NB4 (cell line): Measurements from ENCODE around the gene KIF16B.

Experiments
- CTCF ChIP-seq: IDR thresholded peaks from one replicate; pipeline ENCODE4 v1.5.1; 2012; ENCODE audit warnings: low read depth, low read length
- MAX ChIP-seq: IDR thresholded peaks from 2 replicates; pipeline ENCODE4 v1.6.1; 2011; ENCODE audit warnings: low read depth, low read length
- POLR2A ChIP-seq: IDR thresholded peaks from 2 replicates; pipeline ENCODE4 v1.6.1; 2011; ENCODE audit warnings: mild to moderate bottlenecking; ENCODE audit not compliant: insufficient read length; ENCODE audit errors: extremely low read depth

GRCh38 chr20:16474363-16474762 is 98.9 kb downstream of the KIF16B start:
- TF ChIP-seq CTCF (no peak), POLR2A (no peak), MAX (no peak)
